GM18909 (cell line): ENCODE results near the gene SNRNP200.
"Not testable (repeated sequence)": the region's sequence is repeated elsewhere in the genome, so short reads cannot be mapped to it uniquely, and the experiment has no call there.

Experiments
- ATAC-seq: cut with Tn5 transposase; IDR thresholded peaks from one replicate; pipeline ENCODE4 v1.9.1; 2021; ENCODE audit warnings: mild to moderate bottlenecking; ENCODE audit not compliant: unreplicated experiment, poor library complexity

The SNRNP200 gene

GRCh38 chr2:96325884-96326255 lies 20.5 kb upstream of the SNRNP200 start:
- no peak for ATAC-seq

GRCh38 chr2:96325041-96325883 lies 19.9 kb upstream of the SNRNP200 start, which contains the start of gene ITPRIPL1:
Gene ITPRIPL1 (plus strand): TSS chr2:96325317. CDS start chr2:96325840, 523 bp downstream.
- ATAC-seq = no peak

- no peak for ATAC-seq
These were observed 19.3 kb upstream of the SNRNP200 start for GRCh38 chr2:96324721-96325040.

- no peak for ATAC-seq
These were observed 18.5 kb upstream of the SNRNP200 start for GRCh38 chr2:96323849-96324248.

- ATAC-seq = peak; percentile 34
These were observed 15.6 kb upstream of the SNRNP200 start for GRCh38 chr2:96320728-96321622.

GRCh38 chr2:96320326-96320725 lies 15.0 kb upstream of the SNRNP200 start:
- ATAC-seq = no peak

GRCh38 chr2:96319396-96319795 lies 14.1 kb upstream of the SNRNP200 start:
- ATAC-seq = no peak

GRCh38 chr2:96318723-96319122 lies 13.4 kb upstream of the SNRNP200 start:
- ATAC-seq = no peak

GRCh38 chr2:96317584-96317997 lies 12.2 kb upstream of the SNRNP200 start:
- no peak for ATAC-seq

GRCh38 chr2:96316999-96317398 lies 11.7 kb upstream of the SNRNP200 start:
- no peak for ATAC-seq

GRCh38 chr2:96315400-96316071 lies 10.2 kb upstream of the SNRNP200 start:
- ATAC-seq = peak; percentile 51

GRCh38 chr2:96315005-96315399 lies 9.7 kb upstream of the SNRNP200 start:
- ATAC-seq = no peak

GRCh38 chr2:96308248-96308647 lies 2.9 kb upstream of the SNRNP200 start:
- ATAC-seq = no peak

- no peak for ATAC-seq
These were observed 1.0 kb upstream of the SNRNP200 start for GRCh38 chr2:96306370-96306769.

GRCh38 chr2:96305979-96306308 lies 598 bp upstream of the SNRNP200 start:
- no peak for ATAC-seq

GRCh38 chr2:96304606-96305005 lies 740 bp downstream of the SNRNP200 start:
- no peak for ATAC-seq

- ATAC-seq = no peak
These were observed 3.5 kb downstream of the SNRNP200 start for GRCh38 chr2:96301865-96302264.

- ATAC-seq = no peak
These were observed 8.4 kb downstream of the SNRNP200 start for GRCh38 chr2:96296925-96297324.

- ATAC-seq = not testable (repeated sequence)
These were observed 11.1 kb downstream of the SNRNP200 start for GRCh38 chr2:96294271-96294670.

- no peak for ATAC-seq
These were observed 13.6 kb downstream of the SNRNP200 start for GRCh38 chr2:96291751-96292150.

- ATAC-seq = no peak
These were observed 18.0 kb downstream of the SNRNP200 start for GRCh38 chr2:96287273-96287856.
